Tibial nerve (tissue), 4 donors: ENCODE measurements around the gene LIN52.

Experiments used
- CTCF ChIP-seq, 5 experiments: fragments of 200-600 bp in 3 of 5; fragments of 450-650 bp in 2 of 5; sonication (generic) in 3 of 5; IDR thresholded peaks; one replicate each; pipeline ENCODE4 v1.5.1; 2016 to 2019; ENCODE audit warnings: antibody characterized with exemption in 5 of 5, mild to moderate bottlenecking in 3 of 5, moderate library complexity in 2 of 5
- EP300 ChIP-seq, 2 donors: sonication (generic); formaldehyde crosslinking; IDR thresholded peaks; one replicate each; pipeline ENCODE4 v1.6.1; 2017; ENCODE audit warnings: antibody characterized with exemption in 2 of 2, mild to moderate bottlenecking in 1 of 2
- POLR2A ChIP-seq, 2 donors: fragments of 450-650 bp; IDR thresholded peaks; one replicate each; pipeline ENCODE4 v1.6.1; 2017; ENCODE audit warnings: antibody characterized with exemption in 2 of 2, mild to moderate bottlenecking in 2 of 2, moderate library complexity in 2 of 2

GRCh38 chr14:74241652-74242017 is 156.9 kb downstream of the LIN52 start:
- TF ChIP-seq POLR2A (IDR thresholded peaks at IDR 0.05) (no peak), CTCF (IDR thresholded peaks at IDR 0.05) (no peak), EP300 (IDR thresholded peaks at IDR 0.05) (no peak)
